Fibroblast of skin of back (primary cell): Measurements from ENCODE around the gene CPS1. TPM values are rescaled to one million over a fixed set of nuclear protein-coding genes. Genes with fewer than 3 reads are reported as not detected.

Source experiments
- DNase-seq: peaks from one replicate; pipeline ENCODE4 v3.0.0-alpha.2; 2013
- polyA plus RNA-seq, 2 experiments: library from polyadenylated mRNA; unstranded; fragments of 120-200 nt; gene quantifications; one replicate each; pipeline ENCODE4 v1.2.1, GENCODE V29; 2013; ENCODE audit not compliant: insufficient read length in 2 of 2

CPS1 gene
- 6.2 TPM for polyA plus RNA-seq (2013, experiment 1 of 2; ENCODE audit: insufficient read length)
- 8.6 TPM for polyA plus RNA-seq (2013, experiment 2 of 2; ENCODE audit: insufficient read length)

- DNase-seq: no peak
Observed at GRCh38 chr2:210556329-210556980, at the start of gene CPS1. CPS1 (plus strand) TSS chr2:210556599; CDS start chr2:210556734, 135 bp downstream.

- no peak for DNase-seq
Observed at GRCh38 chr2:210515911-210516310, 40.5 kb upstream of the CPS1 start.

GRCh38 chr2:210517264-210517663, 39.1 kb upstream of the CPS1 start:
- no peak for DNase-seq

GRCh38 chr2:210519594-210519993, 36.8 kb upstream of the CPS1 start:
- no peak for DNase-seq

- DNase-seq: no peak
Observed at GRCh38 chr2:210522399-210522798, 34.0 kb upstream of the CPS1 start.

- no peak for DNase-seq
Observed at GRCh38 chr2:210523650-210524289, 32.6 kb upstream of the CPS1 start.

- DNase-seq: no peak
Observed at GRCh38 chr2:210524533-210524932, 31.9 kb upstream of the CPS1 start.

- no peak for DNase-seq
Observed at GRCh38 chr2:210527286-210527685, 29.1 kb upstream of the CPS1 start.

- DNase-seq: peak; percentile 3
Observed at GRCh38 chr2:210528716-210529115, 27.7 kb upstream of the CPS1 start.

- DNase-seq: no peak
Observed at GRCh38 chr2:210531050-210531449, 25.3 kb upstream of the CPS1 start.

GRCh38 chr2:210531482-210531881, 24.9 kb upstream of the CPS1 start:
- DNase-seq: no peak

- DNase-seq: no peak
Observed at GRCh38 chr2:210533389-210533788, 23.0 kb upstream of the CPS1 start.

GRCh38 chr2:210534879-210535278, 21.5 kb upstream of the CPS1 start:
- no peak for DNase-seq

- no peak for DNase-seq
Observed at GRCh38 chr2:210536973-210537650, 19.3 kb upstream of the CPS1 start.

GRCh38 chr2:210539035-210539434, 17.4 kb upstream of the CPS1 start:
- DNase-seq: no peak

GRCh38 chr2:210539578-210540416, 16.6 kb upstream of the CPS1 start:
- DNase-seq: no peak

GRCh38 chr2:210540471-210540870, 15.9 kb upstream of the CPS1 start:
- no peak for DNase-seq

GRCh38 chr2:210540900-210541289, 15.5 kb upstream of the CPS1 start:
- DNase-seq: no peak

- no peak for DNase-seq
Observed at GRCh38 chr2:210541290-210541902, 15.0 kb upstream of the CPS1 start.

- DNase-seq: no peak
Observed at GRCh38 chr2:210544007-210544590, 12.3 kb upstream of the CPS1 start.

- no peak for DNase-seq
Observed at GRCh38 chr2:210544831-210545230, 11.6 kb upstream of the CPS1 start.
